IMR-90 (cell line): ENCODE data around the gene TUBA8. TPM values are rescaled to one million over a fixed set of nuclear protein-coding genes. Genes with fewer than 3 reads are reported as not detected.
A peak's percentile ranks its signal among the peaks of the same experiment; 100 is the strongest.

Experiments used
- ATAC-seq: fragments of 200-7000 bp; cut with Tn5 transposase; 2 replicates; pipeline ENCODE4 v1.9.1; 2020; ENCODE audit warnings: low read depth, mild to moderate bottlenecking, moderate library complexity
- BruUV-seq: library from RNA; stranded (reverse); fragments of 400-500 nt; replicated peaks from 2 replicates; lab custom pipeline; 2021; lab: Mats Ljungman, UMichigan
- CTCF ChIA-PET: fragments of 300-600 bp; formaldehyde crosslinking; extraction: SDS; loops from one replicate; lab custom pipeline; 2021; ENCODE audit warnings: antibody characterized with exemption; lab: Yijun Ruan, JAX
- POLR2A ChIA-PET: fragments of 300-600 bp; sonication (Branson Sonifier 250); formaldehyde crosslinking; loops from one replicate; lab custom pipeline; 2022; ENCODE audit warnings: antibody characterized with exemption; ENCODE audit not compliant: unreplicated experiment; lab: Charles Lee
- DNase-seq: peaks from one replicate; pipeline ENCODE4 v3.0.0; 2013
- H2AFZ ChIP-seq: replicated peaks from 2 replicates; pipeline ENCODE3; 2013; ENCODE audit warnings: low read length, mild to moderate bottlenecking; ENCODE audit not compliant: poor library complexity
- H2AK5ac ChIP-seq: 2 replicates; pipeline ENCODE4 v1.6.1; 2013; ENCODE audit warnings: low read depth, low read length, inconsistent platforms
- H2AK9ac ChIP-seq: replicated peaks from 2 replicates; pipeline ENCODE3; 2013; ENCODE audit warnings: mild to moderate bottlenecking, low read depth, low read length, moderate library complexity; ENCODE audit not compliant: poor library complexity
- H2BK120ac ChIP-seq: 2 replicates; pipeline ENCODE4 v1.6.1; 2013; ENCODE audit warnings: low read depth, low read length, inconsistent platforms
- H2BK15ac ChIP-seq: 3 replicates; pipeline ENCODE4 v1.6.1; 2013; ENCODE audit warnings: low read depth, low read length, inconsistent platforms
- H2BK20ac ChIP-seq: 2 replicates; pipeline ENCODE4 v1.6.1; 2013; ENCODE audit warnings: low read depth, mild to moderate bottlenecking, inconsistent platforms, low read length, moderate library complexity
- H2BK5ac ChIP-seq: 2 replicates; pipeline ENCODE4 v1.6.1; 2013; ENCODE audit warnings: mild to moderate bottlenecking, low read depth, low read length, inconsistent platforms; ENCODE audit not compliant: poor library complexity, severe bottlenecking
- H3K14ac ChIP-seq: replicated peaks from 2 replicates; pipeline ENCODE4 v1.6.1; 2013; ENCODE audit warnings: low read depth, low read length, inconsistent platforms
- H3K18ac ChIP-seq: 2 replicates; pipeline ENCODE4 v1.6.1; 2013; ENCODE audit warnings: low read depth, low read length, control low read depth
- H3K23ac ChIP-seq: 2 replicates; pipeline ENCODE4 v1.6.1; 2013; ENCODE audit warnings: low read depth, low read length, inconsistent platforms
- H3K27ac ChIP-seq: 2 replicates; pipeline ENCODE4 v1.5.1; 2013; ENCODE audit warnings: mild to moderate bottlenecking, control low read depth, low read length; ENCODE audit not compliant: insufficient read depth
- H3K27me3 ChIP-seq: 2 replicates; pipeline ENCODE4 v1.6.1; 2013; ENCODE audit warnings: low read length; ENCODE audit not compliant: control insufficient read depth, insufficient read depth
- H3K36me3 ChIP-seq: 2 replicates; pipeline ENCODE4 v1.6.1; 2013; ENCODE audit warnings: low read length, mixed read lengths; ENCODE audit not compliant: control insufficient read depth, insufficient read depth
- H3K4ac ChIP-seq: 2 replicates; pipeline ENCODE4 v1.6.1; 2013; ENCODE audit warnings: low read depth, low read length, inconsistent platforms
- H3K4me1 ChIP-seq: 2 replicates; pipeline ENCODE4 v1.6.1; 2013; ENCODE audit warnings: low read length, mixed read lengths; ENCODE audit not compliant: control insufficient read depth, insufficient read depth
- H3K4me2 ChIP-seq: 2 replicates; pipeline ENCODE4 v1.6.1; 2013; ENCODE audit warnings: low read depth, mild to moderate bottlenecking, control low read depth, low read length, moderate library complexity
- H3K4me3 ChIP-seq: 2 replicates; pipeline ENCODE4 v1.5.1; 2013; ENCODE audit warnings: low read depth, mild to moderate bottlenecking, control low read depth, low read length, moderate library complexity; ENCODE audit not compliant: insufficient read depth
- H3K56ac ChIP-seq: 2 replicates; pipeline ENCODE4 v1.6.1; 2013; ENCODE audit warnings: low read length, inconsistent platforms; ENCODE audit not compliant: insufficient read depth; ENCODE audit errors: extremely low read depth
- H3K79me1 ChIP-seq, 2 experiments: 2 replicates each; pipeline ENCODE4 v1.6.1; 2013; ENCODE audit warnings: low read length in 2 of 2, inconsistent platforms in 1 of 2, low read depth in 1 of 2
- H3K9ac ChIP-seq: 2 replicates; pipeline ENCODE4 v1.6.1; 2013; ENCODE audit warnings: low read depth, low read length, control low read depth
- H3K9me1 ChIP-seq: 2 replicates; pipeline ENCODE4 v1.6.1; 2013; ENCODE audit warnings: low read length, inconsistent platforms; ENCODE audit not compliant: insufficient read depth
- H3K9me3 ChIP-seq: 2 replicates; pipeline ENCODE4 v1.6.1; 2013; ENCODE audit warnings: low read length; ENCODE audit not compliant: control insufficient read depth, insufficient read depth
- H4K20me1 ChIP-seq: 2 replicates; pipeline ENCODE4 v1.6.1; 2013; ENCODE audit warnings: low read length, inconsistent platforms; ENCODE audit not compliant: insufficient read depth
- H4K5ac ChIP-seq: 2 replicates; pipeline ENCODE4 v1.6.1; 2013; ENCODE audit warnings: mild to moderate bottlenecking, low read depth, low read length, control low read depth
- H4K8ac ChIP-seq, 2 experiments: 2 replicates each; pipeline ENCODE4 v1.6.1; 2013; ENCODE audit warnings: low read depth in 2 of 2, low read length in 2 of 2, control low read depth in 1 of 2, inconsistent platforms in 1 of 2
- H4K91ac ChIP-seq: 2 replicates; pipeline ENCODE4 v1.6.1; 2013; ENCODE audit warnings: low read depth, low read length, inconsistent platforms; ENCODE audit not compliant: insufficient read depth
- BHLHE40 ChIP-seq: fragments of 150-350 bp; IDR thresholded peaks from 2 replicates; pipeline ENCODE4 v1.6.1; 2016; ENCODE audit warnings: mild to moderate bottlenecking, low read depth, low read length
- CHD1 ChIP-seq: IDR thresholded peaks from 2 replicates; pipeline ENCODE4 v1.6.1; 2012; ENCODE audit warnings: low read depth, low read length, improper control_type of control experiment
- NFE2L2 ChIP-seq: fragments of 150-350 bp; IDR thresholded peaks from 2 replicates; pipeline ENCODE4 v1.6.1; 2016; ENCODE audit warnings: low read depth, mild to moderate bottlenecking, low read length
- POLR2A ChIP-seq: IDR thresholded peaks from 2 replicates; pipeline ENCODE4 v1.6.1; 2012; ENCODE audit warnings: mild to moderate bottlenecking, low read depth, low read length
- SMC3 ChIP-seq: fragments of 150-350 bp; IDR thresholded peaks from 2 replicates; pipeline ENCODE4 v1.6.1; 2016; ENCODE audit warnings: low read depth, mild to moderate bottlenecking, antibody characterized with exemption, low read length, moderate library complexity
- WGBS, 2 experiments: methylation state at CpG; one replicate each; pipeline versions ENCODE4 v1.1.5 to v1.1.7; 2013; ENCODE audit warnings: missing lambda C conversion rate in 2 of 2; ENCODE audit not compliant: insufficient read length in 1 of 2; ENCODE audit errors: extremely low coverage in 2 of 2; 5-methylcytosine and 5-hydroxymethylcytosine counted together
- dilution Hi-C: fragments of 300-500 bp; cut with HindIII; formaldehyde crosslinking; loops from one replicate; pipeline ENCODE4 v1.14.3; 2018; ENCODE audit warnings: low sequenced_read_pairs; ENCODE audit not compliant: unreplicated experiment
- in situ Hi-C: fragments of 300-500 bp; cut with MboI; formaldehyde crosslinking; loops from 3 replicates; pipeline ENCODE4 v1.14.3; 2019; ENCODE audit warnings: low sequenced_read_pairs, inconsistent platforms, mixed read lengths
- intact Hi-C: fragments of 100-400 bp; cut with micrococcal nuclease; formaldehyde crosslinking; loops from 2 replicates; pipeline ENCODE4 v1.10.0; 2022
- polyA plus RNA-seq, 3 experiments: library from polyadenylated mRNA; depleted of rRNA; stranded (reverse); fragments of >200 nt; gene quantifications; 2 replicates each; pipeline ENCODE4 v1.2.3, GENCODE V29; 2012; ENCODE audit warnings: low replicate concordance in 1 of 3
- total RNA-seq: library from RNA; depleted of rRNA; stranded (reverse); fragments of >200 nt; gene quantifications from 2 replicates; pipeline ENCODE4 v1.2.3, GENCODE V29; 2012
- TF ChIP-seq, protein P1 (sequence below): conservative IDR thresholded peaks from 2 replicates; pipeline ENCODE4 v1.5.1; 2012; ENCODE audit warnings: mild to moderate bottlenecking, low read depth, low read length, improper control_type of control experiment

The TUBA8 gene
- total and polyA plus RNA-seq, 2 of the 4 experiments (the other 2 are of a cell fraction), result 1.4 to 2.2 TPM

- no peak overlapping the region for H4K5ac ChIP-seq
- H2BK20ac ChIP-seq, result no peak overlapping the region
- no peak overlapping the region for H2BK120ac ChIP-seq
- no peak overlapping the region for H3K9ac ChIP-seq
- peaks cover 2% of the 10 kb centered on the region; the same call in 1 of the 2 replicates for H3K9me3 ChIP-seq
- H2AK9ac ChIP-seq, result peak overlapping the region; percentile 65
- no peaks in the 10 kb centered on the region for H3K36me3 ChIP-seq
- H3K9me1 ChIP-seq, result no peaks in the 10 kb centered on the region
- H3K27ac ChIP-seq, result no peak overlapping the region
- TF ChIP-seq, protein P1, sequence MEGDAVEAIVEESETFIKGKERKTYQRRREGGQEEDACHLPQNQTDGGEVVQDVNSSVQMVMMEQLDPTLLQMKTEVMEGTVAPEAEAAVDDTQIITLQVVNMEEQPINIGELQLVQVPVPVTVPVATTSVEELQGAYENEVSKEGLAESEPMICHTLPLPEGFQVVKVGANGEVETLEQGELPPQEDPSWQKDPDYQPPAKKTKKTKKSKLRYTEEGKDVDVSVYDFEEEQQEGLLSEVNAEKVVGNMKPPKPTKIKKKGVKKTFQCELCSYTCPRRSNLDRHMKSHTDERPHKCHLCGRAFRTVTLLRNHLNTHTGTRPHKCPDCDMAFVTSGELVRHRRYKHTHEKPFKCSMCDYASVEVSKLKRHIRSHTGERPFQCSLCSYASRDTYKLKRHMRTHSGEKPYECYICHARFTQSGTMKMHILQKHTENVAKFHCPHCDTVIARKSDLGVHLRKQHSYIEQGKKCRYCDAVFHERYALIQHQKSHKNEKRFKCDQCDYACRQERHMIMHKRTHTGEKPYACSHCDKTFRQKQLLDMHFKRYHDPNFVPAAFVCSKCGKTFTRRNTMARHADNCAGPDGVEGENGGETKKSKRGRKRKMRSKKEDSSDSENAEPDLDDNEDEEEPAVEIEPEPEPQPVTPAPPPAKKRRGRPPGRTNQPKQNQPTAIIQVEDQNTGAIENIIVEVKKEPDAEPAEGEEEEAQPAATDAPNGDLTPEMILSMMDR, result no peak
- TF ChIP-seq BHLHE40 (no peak), POLR2A (no peak), NFE2L2 (no peak), SMC3 (no peak), CHD1 (no peak)
- dilution Hi-C loops, result no loop called here
- BruUV-seq, result no TSS peak
- H3K4me3 ChIP-seq, result peak overlapping the region; percentile 32
- no peaks in the 10 kb centered on the region for H4K20me1 ChIP-seq
- peaks cover 3% of the 10 kb centered on the region; the same call in 1 of the 2 replicates for H3K4me1 ChIP-seq
- no peak for DNase-seq
- no peak overlapping the region for H3K4ac ChIP-seq
- peaks cover 10% of the 10 kb centered on the region; the same call in 1 of the 2 replicates for H3K27me3 ChIP-seq
- peak overlapping the region; percentile 58 for H3K4me2 ChIP-seq
- H4K91ac ChIP-seq, result no peak overlapping the region
- ATAC-seq, result no peak
- intact Hi-C loops, result no loop called here
- no peak overlapping the region for H2AK5ac ChIP-seq
- H3K56ac ChIP-seq, result no peak overlapping the region
- no peak overlapping the region for H2BK15ac ChIP-seq
- H3K79me1 ChIP-seq, result no peaks in the 10 kb centered on the region
- no peak overlapping the region for H3K14ac ChIP-seq
- in situ Hi-C loops, result no loop called here
- WGBS, 2 experiments, result 22% methylated on average over 8 of the region's 39 CpGs; no CpG with 5 or more reads in 1 of the 2 experiments
- H3K23ac ChIP-seq, result no peak overlapping the region
- no peak overlapping the region for H4K8ac ChIP-seq
- ChIA-PET CTCF (no interaction called here), POLR2A (no interaction called here)
- H3K18ac ChIP-seq, result no peak overlapping the region
- H2AFZ ChIP-seq, result peak overlapping the region; percentile 71
- no peak overlapping the region for H2BK5ac ChIP-seq
Measured at GRCh38 chr22:18110954-18111758, 547 bp downstream of the TUBA8 start.
